Measurements from ENCODE around the gene ARHGAP26. TPM values are rescaled to one million over a fixed set of nuclear protein-coding genes. Genes with fewer than 3 reads are reported as not detected.

The ARHGAP26 gene
- total and polyA plus RNA-seq, 7 donors = 2.5 to 28.7 (median 12.0) TPM

- intact Hi-C loops (cut with DNase I) = loop anchor here in 1 of 2 donors (1.0 kb wide), 1 partner anchor 16 kb away; no protein-coding TSS in a partner anchor
- 80 to 93% (median 92%) methylated on average over 5 of the region's 5 CpGs for WGBS, 3 donors
- TF ChIP-seq CTCF (IDR thresholded peaks at IDR 0.05) = no peak
- H3K4me1 ChIP-seq = peaks cover 28% of the 10 kb centered on the region
- no peak overlapping the region for H3K27ac ChIP-seq
- no peaks in the 10 kb centered on the region for H3K9me3 ChIP-seq
- H3K36me3 ChIP-seq (ENCODE audit: insufficient read depth in 1 of 2, low read depth in 1 of 2) = no peaks in the 10 kb centered on the region
- no peaks in the 10 kb centered on the region for H3K27me3 ChIP-seq (ENCODE audit: insufficient read depth in 3 of 3, low read length in 2 of 3)
- H3K4me3 ChIP-seq = no peak overlapping the region
- no peak for DNase-seq
- ATAC-seq = no peak
Measured at GRCh38 chr5:142823806-142824205, 53.6 kb downstream of the ARHGAP26 start.

GRCh38 chr5:142824391-142824790 is 54.2 kb downstream of the ARHGAP26 start:
- intact Hi-C loops (cut with DNase I) = no loop called here
- 70 to 79% (median 70%) methylated on average over 2 of the region's 2 CpGs for WGBS, 3 donors
- peaks cover 28% of the 10 kb centered on the region for H3K4me1 ChIP-seq

GRCh38 chr5:142825378-142826089 is 55.4 kb downstream of the ARHGAP26 start:
- WGBS, 3 donors = 16 to 44% (median 21%) methylated on average over 13 of the region's 13 CpGs

More at GRCh38 chr5:142824391-142824790, 54.2 kb downstream of the ARHGAP26 start:
- Histone ChIP-seq H3K27me3 (ENCODE audit: insufficient read depth in 3 of 3, low read length in 2 of 3) (no peaks in the 10 kb centered on the region), H3K36me3 (ENCODE audit: insufficient read depth in 1 of 2, low read depth in 1 of 2) (no peaks in the 10 kb centered on the region), H3K27ac (no peak overlapping the region), H3K4me3 (no peak overlapping the region), H3K9me3 (no peaks in the 10 kb centered on the region)
- TF ChIP-seq CTCF (IDR thresholded peaks at IDR 0.05) = no peak
- no peak for DNase-seq
- no peak for ATAC-seq

GRCh38 chr5:142826093-142826492 is 55.9 kb downstream of the ARHGAP26 start:
- Histone ChIP-seq H3K27me3 (ENCODE audit: insufficient read depth in 3 of 3, low read length in 2 of 3) (no peaks in the 10 kb centered on the region), H3K27ac (peak overlapping the region; percentile 14), H3K36me3 (ENCODE audit: insufficient read depth in 1 of 2, low read depth in 1 of 2) (no peaks in the 10 kb centered on the region), H3K9me3 (no peaks in the 10 kb centered on the region), H3K4me1 (peaks cover 44% of the 10 kb centered on the region), H3K4me3 (peak overlapping the region; percentile 48)
- intact Hi-C loops (cut with DNase I) = no loop called here
- no peak for TF ChIP-seq CTCF (IDR thresholded peaks at IDR 0.05)
- 49 to 71% (median 54%) methylated on average over 5 of the region's 5 CpGs for WGBS, 3 donors
- ATAC-seq = peak in 1 of 4 donors; percentile 19
- DNase-seq = no peak

More at GRCh38 chr5:142825378-142826089, 55.4 kb downstream of the ARHGAP26 start:
- no peaks in the 10 kb centered on the region for H3K9me3 ChIP-seq
- peaks cover 39% of the 10 kb centered on the region for H3K4me1 ChIP-seq
- peak; percentile 64 to 78 (median 74) for ATAC-seq
- H3K27me3 ChIP-seq (ENCODE audit: insufficient read depth in 3 of 3, low read length in 2 of 3) = no peaks in the 10 kb centered on the region
- no peak for TF ChIP-seq CTCF (IDR thresholded peaks at IDR 0.05)
- H3K27ac ChIP-seq = peak overlapping the region; percentile 14
- DNase-seq = peak in 1 of 2 donors; percentile 64
- intact Hi-C loops (cut with DNase I) = no loop called here
- no peaks in the 10 kb centered on the region for H3K36me3 ChIP-seq (ENCODE audit: insufficient read depth in 1 of 2, low read depth in 1 of 2)
- peak overlapping the region; percentile 48 for H3K4me3 ChIP-seq
